Renal cortical epithelial cell (primary cell): ENCODE results near the gene FAM13C. TPM values are rescaled to one million over a fixed set of nuclear protein-coding genes. Genes with fewer than 3 reads are reported as not detected.
A peak's percentile ranks its signal among the peaks of the same experiment; 100 is the strongest.

Experiments used
- DNase-seq: peaks from one replicate; pipeline ENCODE4 v3.0.0-alpha.2; 2011; ENCODE audit warnings: low read depth
- total RNA-seq: library from RNA; depleted of rRNA; stranded (reverse); fragments of >200 nt; gene quantifications from 2 replicates; pipeline ENCODE4 v1.2.3, GENCODE V29; 2014

Gene FAM13C
- total RNA-seq, 1 donor from 2014 or later, result 0.20 TPM

DNA sequence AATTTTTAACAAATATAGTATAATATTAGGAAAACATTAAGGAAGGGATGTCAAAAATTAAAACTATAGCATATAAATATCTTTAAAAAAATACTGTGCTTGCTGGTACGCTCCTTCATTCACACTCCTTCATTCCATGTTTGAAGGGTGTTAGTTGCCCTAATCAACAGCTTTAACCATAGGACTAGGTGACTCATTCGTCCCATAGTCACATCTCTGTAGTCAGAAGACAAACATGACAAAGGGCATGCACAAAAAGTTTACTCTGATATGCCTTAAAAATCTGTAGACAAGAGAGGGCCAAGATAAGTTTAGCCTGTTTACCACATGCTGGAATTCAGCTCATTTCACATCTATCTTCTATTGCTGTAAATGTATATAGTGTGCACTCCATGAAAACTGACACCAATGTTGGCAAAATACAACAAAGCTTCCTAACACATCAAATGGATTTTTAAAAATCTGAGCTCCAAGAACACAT is 646 bp downstream of the FAM13C start:
- DNase-seq, result peak; percentile 39

DNA sequence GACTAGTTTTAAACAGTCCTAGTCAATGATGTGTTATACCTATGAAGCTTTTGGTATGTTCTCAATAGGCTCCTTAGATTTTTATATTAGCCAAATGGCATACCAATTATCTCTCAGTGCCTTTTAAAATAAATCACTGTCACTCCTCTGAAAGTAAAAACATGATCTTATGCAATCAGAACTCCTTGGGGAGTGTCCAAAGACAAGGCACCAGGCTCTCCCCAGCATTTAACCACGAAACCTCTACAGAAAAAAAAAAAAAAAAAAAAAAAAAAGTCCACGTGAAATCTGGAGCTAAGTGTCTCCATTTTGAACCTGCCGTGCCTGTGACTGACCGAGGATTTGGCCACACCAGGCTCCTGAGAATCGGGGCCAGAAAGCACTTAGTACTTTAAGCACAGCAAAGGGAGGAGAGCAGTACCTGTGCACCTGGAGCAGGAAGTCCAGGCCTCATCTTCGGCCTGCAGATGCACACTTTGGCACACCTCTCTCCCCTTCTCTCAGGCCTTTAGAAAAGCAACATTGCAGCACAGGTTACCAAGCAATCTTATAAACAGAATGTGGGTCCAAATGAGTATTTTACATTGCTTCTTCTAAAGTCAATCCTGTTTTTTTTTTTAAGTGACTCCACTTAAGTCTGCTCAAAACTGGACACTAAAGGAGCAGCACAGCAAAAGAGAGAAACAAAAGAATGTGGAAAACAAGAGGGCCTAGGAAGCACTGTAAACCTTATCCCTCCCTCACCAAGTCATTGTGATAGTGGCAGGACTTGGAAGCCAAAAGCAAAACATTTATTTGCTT is 1.5 kb downstream of the FAM13C start:
- DNase-seq, result peak; percentile 35

DNA sequence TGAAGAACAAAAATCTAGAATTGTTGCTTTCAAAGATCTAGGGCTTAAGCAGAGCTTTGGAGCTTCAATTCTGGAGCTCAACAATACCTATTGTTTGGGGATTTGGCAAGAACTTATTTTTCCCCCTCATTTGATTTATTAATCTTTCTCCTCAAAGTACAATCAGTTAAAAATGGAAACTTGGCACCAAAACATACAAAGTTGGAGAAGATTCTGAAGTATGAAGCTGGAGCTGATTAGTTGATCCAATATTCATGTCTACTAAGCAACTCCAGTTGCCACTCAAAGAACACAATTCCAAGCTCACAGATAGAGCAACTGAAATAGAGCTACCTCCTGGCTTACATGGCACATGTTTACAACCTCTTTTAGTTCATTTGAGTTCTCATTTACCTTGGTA is 3.8 kb downstream of the FAM13C start:
- no peak for DNase-seq

DNA sequence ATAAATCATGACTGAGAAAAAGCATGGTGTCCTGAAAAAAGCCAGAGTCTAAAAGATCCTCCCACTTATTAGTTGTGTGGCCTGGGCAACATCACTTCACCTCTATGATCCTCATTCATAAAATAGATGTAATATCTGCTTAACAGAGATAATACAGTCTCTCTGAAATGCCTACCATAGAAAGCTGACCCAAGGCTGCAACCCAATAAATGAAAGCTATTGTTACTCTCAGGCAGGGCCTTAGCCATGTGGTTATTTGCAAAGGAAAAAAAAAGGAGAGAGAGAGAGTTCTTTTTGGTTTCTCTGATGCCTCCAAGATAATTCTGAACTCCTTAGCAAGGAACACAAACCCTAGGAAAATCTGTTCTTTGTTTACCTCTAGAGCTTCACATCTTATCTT is 7.9 kb downstream of the FAM13C start:
- no peak for DNase-seq

DNA sequence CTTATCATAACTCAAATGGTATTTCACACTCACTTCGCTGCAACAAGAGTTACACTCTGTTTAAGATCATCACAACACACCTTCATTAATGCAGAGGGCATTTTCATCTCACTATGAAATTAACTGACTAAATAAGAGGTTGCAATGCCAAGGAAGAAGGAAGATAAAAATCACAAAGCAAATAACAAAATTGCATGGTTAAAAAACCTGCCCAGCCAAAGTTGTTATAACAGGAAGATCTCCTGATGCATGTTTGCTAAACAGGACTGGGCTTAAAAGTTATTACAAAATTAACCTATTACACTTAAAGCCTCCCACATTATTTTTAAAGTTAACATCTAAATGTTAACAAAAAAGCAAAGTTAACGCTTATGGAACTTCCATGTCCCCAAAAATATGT is 11.8 kb downstream of the FAM13C start:
- no peak for DNase-seq

DNA sequence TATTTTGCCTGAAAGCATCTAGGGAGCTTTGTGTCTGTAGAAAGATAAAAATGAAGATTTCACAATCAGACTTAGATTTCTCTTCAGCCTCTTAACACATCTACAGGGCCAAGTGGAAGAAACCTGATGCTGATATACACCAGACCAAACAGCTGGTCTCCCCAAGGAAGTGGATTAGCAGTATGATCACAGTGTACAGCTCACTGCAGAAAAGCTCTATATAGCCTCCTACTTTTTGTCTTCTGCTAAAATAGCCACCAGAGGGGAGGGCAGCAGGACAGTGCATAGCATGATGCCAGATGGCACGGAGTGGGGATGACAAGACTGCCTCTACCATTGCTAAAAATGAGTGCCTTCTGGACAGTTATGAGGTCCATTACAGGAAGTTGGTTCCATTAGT is 16.0 kb downstream of the FAM13C start:
- no peak for DNase-seq

DNA sequence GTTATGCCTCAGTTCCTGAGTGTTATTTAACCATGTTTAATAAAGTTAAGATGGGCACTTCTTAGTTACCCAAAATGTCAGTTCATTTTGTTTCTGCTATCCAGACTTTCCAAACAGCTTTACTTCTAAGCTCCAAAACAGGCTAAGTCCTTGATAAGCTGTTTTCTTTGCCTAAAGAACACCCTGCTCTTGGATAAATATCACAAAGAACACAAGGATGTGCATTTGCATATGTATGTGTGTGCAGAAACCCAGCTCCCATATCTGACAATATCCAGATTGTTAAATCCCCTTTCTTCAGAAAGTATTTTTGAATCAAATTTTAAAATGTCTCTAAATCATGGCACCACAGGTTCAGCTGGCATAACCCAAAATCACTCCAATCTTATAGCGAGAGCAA is 19.6 kb downstream of the FAM13C start:
- no peak for DNase-seq

DNA sequence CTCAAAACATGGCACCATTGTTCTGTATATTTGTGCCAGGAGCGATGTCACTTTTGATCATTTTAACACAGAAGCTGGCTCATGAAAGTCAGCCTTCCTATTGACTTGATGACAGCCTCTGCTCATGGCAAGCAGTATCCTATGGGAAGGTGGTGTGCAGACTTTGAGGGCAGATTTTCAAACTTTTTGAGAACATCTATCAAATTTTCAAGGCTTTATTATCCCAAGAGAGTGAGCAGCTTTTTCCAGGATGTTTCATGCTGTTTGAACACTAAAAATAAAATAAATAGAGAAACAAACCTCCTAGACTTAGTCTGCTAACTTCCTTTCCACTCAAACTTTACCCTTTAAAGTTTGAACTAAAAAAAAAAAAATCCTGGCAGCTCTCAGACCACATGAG is 20.3 kb downstream of the FAM13C start:
- no peak for DNase-seq

DNA sequence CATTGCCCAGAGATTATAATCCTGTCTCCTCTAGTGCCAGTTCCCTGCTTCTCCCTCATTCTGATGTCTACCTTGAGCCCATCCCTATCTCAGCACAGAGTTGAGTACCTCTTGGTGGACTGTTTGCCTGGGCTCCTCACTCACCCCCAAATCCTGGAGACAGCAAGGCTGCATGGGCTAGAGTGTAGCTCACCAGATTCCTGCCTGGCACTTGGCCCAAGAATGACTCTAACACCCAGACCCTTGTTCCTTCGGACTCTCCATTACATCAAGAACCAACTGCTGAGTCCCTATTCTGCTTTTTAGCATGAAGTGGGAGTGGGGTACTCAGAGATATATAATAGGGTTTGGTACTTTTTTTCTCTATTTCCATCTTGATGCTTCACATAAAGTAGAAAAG is 22.1 kb downstream of the FAM13C start:
- DNase-seq, result no peak

DNA sequence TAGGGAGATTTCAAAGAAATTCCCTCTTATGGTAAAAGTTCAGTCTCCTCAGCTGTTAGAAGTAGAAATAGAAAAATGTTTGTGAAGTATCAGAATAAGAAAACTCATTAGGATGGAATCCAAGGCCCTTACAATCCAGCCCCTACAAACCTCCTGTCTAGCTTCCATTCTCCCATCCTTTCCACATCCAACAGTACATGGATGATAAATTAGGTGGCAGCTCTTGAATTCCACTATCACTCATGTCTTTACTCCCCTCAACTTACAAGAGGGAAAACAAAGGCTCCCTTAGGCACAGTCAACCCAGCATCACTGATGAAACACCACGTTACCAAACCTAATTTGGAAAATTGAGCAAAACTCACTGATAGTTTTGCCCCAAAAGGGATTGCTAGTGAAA is 23.0 kb downstream of the FAM13C start:
- no peak for DNase-seq

DNA sequence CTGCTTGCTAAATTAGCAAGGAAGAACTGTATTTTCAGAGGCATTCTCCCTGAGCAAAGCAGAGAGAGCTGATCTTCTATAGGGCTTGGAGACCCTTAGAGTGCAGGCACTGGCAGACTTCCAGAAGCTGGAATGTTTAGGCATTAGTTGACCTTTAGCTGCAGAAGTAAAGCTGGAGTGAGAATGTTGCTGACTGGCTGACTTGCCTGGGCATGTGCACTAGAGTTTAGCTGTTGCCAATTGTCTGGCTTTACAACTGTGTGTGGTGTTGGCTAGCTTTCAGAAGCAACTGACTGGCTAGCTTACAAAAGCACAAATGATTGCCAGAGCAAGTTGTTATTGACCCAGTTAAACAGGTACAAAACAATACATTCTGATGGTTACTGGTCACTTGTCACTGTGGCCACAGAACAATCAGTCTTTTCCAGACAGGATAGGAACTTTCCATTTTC is 25.1 kb downstream of the FAM13C start:
- peak; percentile 85 for DNase-seq

DNA sequence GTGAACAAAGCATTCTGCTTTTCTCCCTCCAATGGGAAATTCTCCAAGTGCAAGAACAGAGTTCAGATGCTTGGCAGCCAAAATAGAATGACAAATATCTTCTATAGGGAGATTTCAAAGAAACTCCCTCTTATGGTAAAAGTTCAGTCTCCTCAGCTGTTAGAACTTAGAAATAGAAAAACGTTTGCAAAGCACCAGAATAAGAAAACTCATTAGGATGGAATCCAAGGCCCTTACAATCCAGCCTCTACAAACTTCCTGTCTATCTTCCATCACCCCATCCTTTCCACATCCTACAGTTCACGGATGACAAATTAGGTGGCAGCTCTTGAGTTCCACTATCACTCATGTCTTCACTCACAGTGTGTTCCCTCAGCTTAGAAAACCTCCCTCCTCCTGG is 25.7 kb downstream of the FAM13C start:
- DNase-seq, result peak; percentile 44

DNA sequence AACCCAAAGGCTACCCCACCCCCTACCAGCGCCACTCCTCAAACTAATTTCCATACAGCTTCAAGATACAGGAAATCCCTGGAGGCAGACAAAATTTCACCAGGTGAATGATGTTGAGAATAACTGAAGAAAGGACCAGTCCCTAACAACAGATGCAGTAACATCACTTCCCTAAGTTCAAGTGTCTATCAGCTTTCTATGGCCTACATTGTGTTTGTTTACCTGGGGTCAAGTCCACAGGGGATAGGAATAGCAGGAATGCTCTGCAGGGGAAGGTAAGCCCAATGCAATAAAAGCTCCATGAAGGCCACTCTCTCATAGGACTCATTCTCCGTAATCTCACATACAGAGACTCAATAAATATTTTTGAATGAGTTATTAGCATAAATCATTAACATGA is 26.9 kb downstream of the FAM13C start:
- DNase-seq, result no peak

DNA sequence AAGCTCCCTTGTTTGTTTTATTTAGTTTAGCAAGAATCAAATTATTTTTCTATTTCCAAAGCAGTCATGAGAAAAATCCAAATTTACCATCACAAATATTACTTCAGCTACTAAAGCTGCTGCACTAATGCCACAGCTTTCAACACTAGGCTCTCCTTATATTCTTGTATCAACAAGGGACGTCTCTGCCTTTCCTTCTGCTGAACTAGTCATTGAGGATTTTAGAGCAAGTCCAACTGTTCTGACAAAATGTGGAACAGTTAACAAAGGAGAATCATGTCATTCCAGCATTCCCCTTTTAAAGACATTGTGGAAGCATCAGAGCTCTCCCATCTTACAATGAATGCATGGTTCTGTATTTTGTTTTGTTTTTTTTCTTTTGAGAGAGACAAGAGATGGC is 28.6 kb downstream of the FAM13C start:
- no peak for DNase-seq

DNA sequence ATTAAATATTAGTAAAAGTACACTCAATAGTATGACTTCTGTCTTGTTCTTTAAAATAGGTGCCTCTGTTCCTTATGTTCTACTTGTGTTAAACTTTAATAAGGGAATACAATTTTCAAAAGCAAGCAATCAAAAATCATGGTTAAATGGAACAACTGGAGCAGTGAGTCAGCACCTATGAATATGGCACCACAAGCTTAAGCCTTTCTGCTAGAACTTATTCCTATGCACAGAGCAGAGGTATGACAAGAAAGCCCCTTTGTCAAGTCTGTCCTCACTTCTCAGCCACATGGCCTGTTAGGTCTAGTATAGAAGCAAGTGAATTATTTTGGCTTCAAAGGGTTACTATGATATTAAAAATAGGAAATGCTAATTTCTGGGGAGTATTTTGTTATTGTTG is 29.8 kb downstream of the FAM13C start:
- DNase-seq, result no peak

DNA sequence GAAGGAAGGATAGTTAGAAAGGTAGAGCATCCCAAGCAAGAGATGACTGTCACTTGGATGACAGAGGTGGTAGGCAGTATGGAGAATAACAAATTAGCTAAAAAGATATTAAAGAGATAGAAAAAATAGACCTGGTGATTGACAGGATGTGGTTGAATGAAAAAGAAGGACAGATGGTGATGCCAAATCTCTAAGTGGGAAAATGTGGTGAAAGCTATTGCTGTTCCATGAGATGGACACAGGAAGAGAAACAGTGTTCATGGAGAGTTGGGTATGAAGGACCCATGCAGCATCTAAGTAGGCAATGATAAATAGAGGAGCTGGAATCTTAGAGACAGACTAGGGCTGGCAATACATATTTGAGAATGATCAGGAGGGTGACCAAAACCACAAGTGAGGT is 30.7 kb downstream of the FAM13C start:
- DNase-seq, result no peak

DNA sequence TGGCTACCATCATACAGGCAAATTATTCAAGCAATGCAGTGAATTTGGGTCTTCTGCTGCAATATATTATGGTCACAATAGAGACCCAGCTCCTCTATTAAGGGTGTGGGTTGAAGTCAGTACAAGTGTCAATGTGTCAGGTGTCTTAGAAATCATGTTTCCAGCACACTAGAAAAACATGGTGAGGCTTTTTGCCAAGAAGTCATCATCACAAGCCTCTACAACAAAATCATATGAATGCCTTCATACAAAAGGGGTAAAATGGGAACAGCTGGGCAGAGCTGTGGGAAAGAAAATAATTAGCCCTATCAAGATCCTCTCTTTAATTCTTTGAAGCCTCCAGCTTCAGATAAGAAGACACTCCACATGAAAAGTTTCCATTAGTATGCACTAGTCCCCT is 37.2 kb downstream of the FAM13C start:
- no peak for DNase-seq

DNA sequence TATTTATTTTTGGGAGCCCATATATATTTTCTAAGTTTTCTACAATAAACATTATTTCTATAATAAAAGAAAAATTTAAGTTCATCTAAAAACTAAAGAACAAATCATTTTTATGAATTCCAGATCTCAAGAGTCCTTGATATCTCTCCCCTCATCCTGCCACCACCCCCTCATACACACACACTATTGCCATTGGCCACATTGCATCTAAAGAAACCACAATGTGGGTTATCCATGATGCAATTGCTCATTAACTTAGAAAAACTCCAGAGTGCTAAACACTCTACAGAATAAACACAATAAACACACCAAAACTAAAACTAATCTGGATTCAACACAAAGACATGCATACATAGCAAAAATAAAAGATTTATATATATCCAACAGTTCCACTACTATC is 37.8 kb downstream of the FAM13C start:
- peak; percentile 7 for DNase-seq

DNA sequence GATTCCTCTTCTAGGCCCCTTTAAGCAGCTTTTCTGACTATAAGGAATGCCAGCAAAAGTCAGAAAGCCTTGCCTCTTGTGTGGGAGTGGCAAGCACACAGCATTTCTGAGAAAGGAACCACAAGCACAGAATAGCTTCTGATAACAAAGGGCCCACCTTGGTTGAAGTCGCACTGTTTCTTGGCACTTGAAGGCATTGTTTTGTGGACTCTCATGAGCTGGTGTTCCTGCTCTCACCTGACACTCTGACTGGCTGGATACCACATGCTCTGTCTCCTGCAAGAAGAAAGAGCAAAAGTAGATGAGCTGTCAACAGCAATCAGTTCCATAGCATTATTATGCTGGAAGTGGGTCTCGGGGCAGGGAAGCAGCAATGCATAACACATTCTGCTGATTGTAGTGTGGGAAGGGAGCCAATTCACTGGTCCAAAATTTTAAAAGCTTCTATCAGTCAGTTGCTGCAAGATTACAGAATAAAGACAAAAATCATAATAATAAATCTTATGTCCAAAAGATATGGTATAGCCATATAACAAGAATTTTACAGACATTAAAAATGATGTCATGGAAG is 38.4 kb downstream of the FAM13C start:
- no peak for DNase-seq

DNA sequence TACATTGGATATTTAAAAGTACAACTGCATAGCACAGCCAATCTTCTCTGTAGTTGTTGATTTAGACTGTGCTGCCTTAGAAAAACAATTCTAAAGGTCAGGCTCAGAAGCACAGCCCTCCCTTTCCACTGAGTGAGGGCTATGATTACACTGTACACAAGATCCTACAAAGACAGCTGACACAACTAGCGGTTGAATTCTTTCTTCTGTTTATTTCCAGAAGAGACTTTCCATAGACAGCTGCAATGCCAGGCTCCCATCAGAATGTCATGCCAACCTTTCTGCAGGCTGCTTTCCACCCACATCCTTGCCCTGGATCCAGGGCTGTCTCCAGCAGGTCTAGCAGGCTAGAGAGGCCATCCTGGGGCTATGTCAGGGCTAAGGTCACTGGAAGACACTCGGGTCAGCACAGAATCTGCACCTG is 39.3 kb downstream of the FAM13C start:
- peak; percentile 6 for DNase-seq

DNA sequence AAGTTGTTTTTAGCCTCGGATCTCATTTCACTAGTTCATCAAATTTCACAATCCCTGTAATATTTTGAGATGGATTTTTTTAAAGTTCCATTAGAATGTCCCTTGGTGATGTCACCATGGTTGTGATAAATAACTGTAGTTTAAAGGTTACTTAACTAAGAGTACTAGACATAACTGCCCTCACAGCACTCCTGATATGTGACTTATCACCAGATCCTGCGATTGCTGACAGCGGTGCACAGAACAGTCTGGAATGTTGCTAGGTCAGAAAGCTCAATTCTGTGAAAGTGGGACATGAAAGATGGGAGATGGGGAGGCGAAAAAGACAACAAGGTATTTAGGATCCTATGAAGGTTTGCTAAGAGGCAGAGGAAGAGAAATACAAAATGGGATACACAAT is 40.2 kb downstream of the FAM13C start:
- no peak for DNase-seq

DNA sequence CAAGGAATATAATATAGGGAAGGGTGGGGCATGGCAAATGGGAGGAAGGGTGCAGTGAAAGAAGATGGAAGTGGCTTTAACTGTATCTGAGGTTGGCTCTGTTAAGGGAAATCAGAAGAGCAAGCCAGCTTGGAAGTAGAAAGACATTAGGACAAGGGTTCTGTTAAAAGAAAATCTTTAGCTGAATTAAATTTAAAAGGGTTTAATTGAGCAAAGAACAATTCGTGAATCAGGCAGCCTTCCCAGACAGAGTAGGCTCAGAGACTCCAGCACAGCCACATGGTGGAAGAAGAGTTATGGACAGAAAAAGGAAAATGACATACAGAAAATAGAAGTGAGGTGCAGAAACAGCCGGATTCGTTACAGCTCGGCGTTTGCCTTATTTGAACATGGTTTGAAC is 42.0 kb downstream of the FAM13C start:
- no peak for DNase-seq

DNA sequence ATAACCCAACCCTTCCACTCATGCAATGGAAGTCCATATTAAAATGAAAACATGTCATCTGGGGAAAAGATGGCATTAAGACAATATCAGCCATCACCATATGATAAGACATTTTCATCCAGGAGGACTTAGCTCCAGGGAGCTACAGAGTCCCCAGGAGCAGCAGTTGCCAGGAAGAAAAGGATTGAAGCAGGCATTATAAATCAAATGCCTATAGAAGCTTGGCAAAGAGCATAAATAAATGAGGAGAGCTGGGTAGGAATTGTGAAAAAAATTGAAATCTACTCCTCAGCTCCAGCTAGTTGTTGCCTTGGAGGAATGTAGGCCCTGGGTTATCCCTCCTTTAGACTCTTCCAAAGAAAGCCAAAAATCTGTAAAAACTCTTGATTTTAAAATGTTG is 42.5 kb downstream of the FAM13C start:
- peak; percentile 7 for DNase-seq

DNA sequence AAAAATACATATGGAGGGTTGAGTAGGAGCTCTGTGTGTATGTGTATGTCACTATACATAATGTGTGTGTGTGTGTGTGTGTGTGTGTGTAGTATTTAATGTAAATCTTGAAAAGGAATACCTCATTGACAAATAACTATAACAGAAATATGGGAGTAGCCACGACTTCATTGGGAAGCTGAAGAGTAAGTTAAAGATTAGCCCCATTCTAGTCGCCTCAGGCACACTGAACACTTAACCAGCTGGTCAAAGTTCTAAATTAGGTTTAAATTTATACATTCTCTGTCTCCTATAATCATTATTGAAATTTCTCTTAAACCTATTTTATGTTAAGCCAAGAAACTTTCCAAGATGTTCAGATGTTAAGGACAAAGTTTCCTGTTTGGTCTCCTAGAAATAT is 45.3 kb downstream of the FAM13C start:
- peak; percentile 34 for DNase-seq
